OCI-M2 (cell line): ENCODE measurements around the gene UBA1.

Experiments used
- DNase-seq: peaks from one replicate; lab custom pipeline; 2025; ENCODE audit not compliant: unreplicated experiment; lab: John Stamatoyannopoulos, UW

UBA1 gene

GRCh38 chrX:47169726-47170515 is 23.7 kb upstream of the UBA1 start:
- DNase-seq, result no peak

GRCh38 chrX:47170861-47171692 is 22.6 kb upstream of the UBA1 start:
- no peak for DNase-seq

GRCh38 chrX:47171996-47172395 is 21.6 kb upstream of the UBA1 start:
- no peak for DNase-seq

- DNase-seq, result no peak
These were observed 21.1 kb upstream of the UBA1 start for GRCh38 chrX:47172549-47172948.

GRCh38 chrX:47172971-47173792 is 20.4 kb upstream of the UBA1 start:
- no peak for DNase-seq

- DNase-seq, result no peak
These were observed 19.3 kb upstream of the UBA1 start for GRCh38 chrX:47174376-47174775.

- DNase-seq, result no peak
These were observed 18.6 kb upstream of the UBA1 start for GRCh38 chrX:47174846-47175587.

GRCh38 chrX:47175588-47175980 is 18.0 kb upstream of the UBA1 start:
- no peak for DNase-seq

GRCh38 chrX:47176101-47176740 is 17.4 kb upstream of the UBA1 start:
- no peak for DNase-seq

- no peak for DNase-seq
These were observed 16.6 kb upstream of the UBA1 start for GRCh38 chrX:47177079-47177478.

GRCh38 chrX:47178337-47178736 is 15.3 kb upstream of the UBA1 start:
- DNase-seq, result no peak

- no peak for DNase-seq
These were observed 14.3 kb upstream of the UBA1 start for GRCh38 chrX:47179221-47179927.

GRCh38 chrX:47179928-47180255 is 13.7 kb upstream of the UBA1 start:
- no peak for DNase-seq

- no peak for DNase-seq
These were observed 13.3 kb upstream of the UBA1 start for GRCh38 chrX:47180346-47180745.

- no peak for DNase-seq
These were observed 12.3 kb upstream of the UBA1 start for GRCh38 chrX:47181301-47181700.

GRCh38 chrX:47182106-47182700 is 11.4 kb upstream of the UBA1 start:
- no peak for DNase-seq

GRCh38 chrX:47184486-47184885 is 9.1 kb upstream of the UBA1 start:
- DNase-seq, result no peak

- DNase-seq, result no peak
These were observed 8.4 kb upstream of the UBA1 start for GRCh38 chrX:47185241-47185640.

- DNase-seq, result no peak
These were observed 7.4 kb upstream of the UBA1 start for GRCh38 chrX:47186096-47186740.
